Neural cell (in vitro differentiated cells): Measurements from ENCODE around the gene DISP3.

Experiments used
- EZH2 ChIP-seq: fragments of 200-600, 300-800 bp; shearing (Covaris generic), sonication (generic); IDR thresholded peaks from 2 replicates; pipeline ENCODE4 v1.6.1; 2014; ENCODE audit warnings: antibody characterized with exemption, low read length, borderline replicate concordance, mild to moderate bottlenecking; ENCODE audit not compliant: insufficient read depth, poor library complexity, severe bottlenecking
- POLR2AphosphoS5 ChIP-seq: IDR thresholded peaks from 2 replicates; pipeline ENCODE4 v1.6.1; 2012
- RAD21 ChIP-seq: fragments of 450-650 bp; conservative IDR thresholded peaks from 2 replicates; pipeline ENCODE4 v1.6.1; 2014; ENCODE audit warnings: antibody characterized with exemption, mild to moderate bottlenecking, moderate library complexity
- TF ChIP-seq, protein P1 (sequence below): fragments of 450-650 bp; IDR thresholded peaks from 2 replicates; pipeline ENCODE4 v1.5.1; 2014; ENCODE audit warnings: antibody characterized with exemption, mild to moderate bottlenecking, moderate library complexity; ENCODE audit not compliant: poor library complexity, severe bottlenecking

- TF ChIP-seq, protein P1, sequence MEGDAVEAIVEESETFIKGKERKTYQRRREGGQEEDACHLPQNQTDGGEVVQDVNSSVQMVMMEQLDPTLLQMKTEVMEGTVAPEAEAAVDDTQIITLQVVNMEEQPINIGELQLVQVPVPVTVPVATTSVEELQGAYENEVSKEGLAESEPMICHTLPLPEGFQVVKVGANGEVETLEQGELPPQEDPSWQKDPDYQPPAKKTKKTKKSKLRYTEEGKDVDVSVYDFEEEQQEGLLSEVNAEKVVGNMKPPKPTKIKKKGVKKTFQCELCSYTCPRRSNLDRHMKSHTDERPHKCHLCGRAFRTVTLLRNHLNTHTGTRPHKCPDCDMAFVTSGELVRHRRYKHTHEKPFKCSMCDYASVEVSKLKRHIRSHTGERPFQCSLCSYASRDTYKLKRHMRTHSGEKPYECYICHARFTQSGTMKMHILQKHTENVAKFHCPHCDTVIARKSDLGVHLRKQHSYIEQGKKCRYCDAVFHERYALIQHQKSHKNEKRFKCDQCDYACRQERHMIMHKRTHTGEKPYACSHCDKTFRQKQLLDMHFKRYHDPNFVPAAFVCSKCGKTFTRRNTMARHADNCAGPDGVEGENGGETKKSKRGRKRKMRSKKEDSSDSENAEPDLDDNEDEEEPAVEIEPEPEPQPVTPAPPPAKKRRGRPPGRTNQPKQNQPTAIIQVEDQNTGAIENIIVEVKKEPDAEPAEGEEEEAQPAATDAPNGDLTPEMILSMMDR = no peak
- no peak for TF ChIP-seq RAD21
- no peak for TF ChIP-seq POLR2AphosphoS5
- no peak for TF ChIP-seq EZH2
These were observed 31.1 kb upstream of the DISP3 start for GRCh38 chr1:11447903-11448302.
